Gastrocnemius medialis (tissue), 4 donors: ENCODE data around the gene RABGAP1.

ENCODE experiments used
- CTCF ChIP-seq, 5 experiments: fragments of 450-650 bp in 3 of 5; fragments of 200-600 bp in 2 of 5; sonication (generic) in 2 of 5; IDR thresholded peaks in 4 of 5; conservative IDR thresholded peaks in 1 of 5; 1 replicate in 4 of 5; 2 replicates in 1 of 5; pipeline ENCODE4 v1.5.1; 2016 to 2019; ENCODE audit warnings: antibody characterized with exemption in 5 of 5, mild to moderate bottlenecking in 3 of 5, moderate library complexity in 3 of 5
- POLR2A ChIP-seq, 2 donors: fragments of 450-650 bp; IDR thresholded peaks; one replicate each; pipeline ENCODE4 v1.6.1; 2017; ENCODE audit warnings: antibody characterized with exemption in 2 of 2, mild to moderate bottlenecking in 2 of 2, moderate library complexity in 2 of 2

- TF ChIP-seq CTCF (IDR thresholded peaks at IDR 0.05 in 4 of 5, conservative IDR thresholded peaks at IDR 0.05 in 1 of 5) (no peak), POLR2A (IDR thresholded peaks at IDR 0.05) (no peak)
Observed at GRCh38 chr9:123028136-123028535, 87.3 kb downstream of the RABGAP1 start.
